Type B pancreatic cell (in vitro differentiated cells): Measurements from ENCODE around the gene ITPR3. TPM values are rescaled to one million over a fixed set of nuclear protein-coding genes. Genes with fewer than 3 reads are reported as not detected.
A peak's percentile ranks its signal among the peaks of the same experiment; 100 is the strongest.

Source experiments
- DNase-seq: peaks from one replicate; pipeline ENCODE4 v3.0.0; 2021; ENCODE audit warnings: mixed read lengths; ENCODE audit not compliant: unreplicated experiment; ENCODE audit errors: extremely low spot score
- H3K27ac Mint-ChIP-seq: 2 replicates; pipeline ENCODE4 v1.8.0; 2021; ENCODE audit warnings: mild to moderate bottlenecking, mixed read lengths
- H3K27me3 Mint-ChIP-seq: 2 replicates; pipeline ENCODE4 v1.8.0; 2021; ENCODE audit warnings: mixed read lengths
- H3K36me3 Mint-ChIP-seq: 2 replicates; pipeline ENCODE4 v1.8.0; 2021; ENCODE audit warnings: mixed read lengths
- H3K4me1 Mint-ChIP-seq: one replicate; pipeline ENCODE4 v1.8.0; 2021; ENCODE audit warnings: mixed read lengths; ENCODE audit not compliant: unreplicated experiment
- H3K4me3 Mint-ChIP-seq: 2 replicates; pipeline ENCODE4 v1.8.0; 2021; ENCODE audit warnings: mild to moderate bottlenecking, mixed read lengths
- H3K9me3 Mint-ChIP-seq: 2 replicates; pipeline ENCODE4 v1.8.0; 2021; ENCODE audit warnings: mixed read lengths
- total RNA-seq: library from RNA; stranded (reverse); gene quantifications from 2 replicates; pipeline ENCODE4 v1.2.1, GENCODE V29; 2021; ENCODE audit warnings: low replicate concordance
- TF ChIP-seq, protein P1 (sequence below): fragments of 200-600 bp; sonication (generic); conservative IDR thresholded peaks from 2 replicates; pipeline ENCODE4 v1.5.0; 2021; ENCODE audit warnings: antibody characterized with exemption, mild to moderate bottlenecking

Gene ITPR3
- total RNA-seq, 1 donor from 2014 or later, result 24.6 TPM

DNA sequence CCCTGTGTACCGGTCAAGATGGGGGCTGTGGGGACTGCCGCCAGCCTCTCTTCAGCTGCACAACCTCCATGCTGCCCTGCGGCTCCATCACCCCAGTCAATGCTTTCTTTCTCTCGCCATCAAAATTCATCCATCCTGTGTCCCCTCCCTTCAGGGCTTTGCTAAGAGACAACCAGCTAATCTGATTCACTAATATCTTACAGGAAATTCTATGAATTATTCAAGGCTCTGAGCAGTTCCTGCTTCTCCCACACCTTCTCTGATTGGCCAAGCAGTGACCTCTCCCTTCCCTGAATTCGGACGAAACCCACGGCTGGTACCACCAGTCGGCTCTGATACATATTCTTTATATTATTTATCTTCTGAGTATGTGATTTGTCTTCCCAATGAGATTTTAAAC lies 13.8 kb downstream of the ITPR3 start:
- no peak for DNase-seq
- Mint-ChIP-seq H3K9me3 (no peaks in the 10 kb centered on the region), H3K27ac (peak overlapping the region; percentile 93), H3K36me3 (peaks cover 3% of the 10 kb centered on the region), H3K27me3 (peaks cover 16% of the 10 kb centered on the region), H3K4me3 (peak overlapping the region; percentile 93), H3K4me1 (peaks cover 47% of the 10 kb centered on the region)
- TF ChIP-seq, protein P1, sequence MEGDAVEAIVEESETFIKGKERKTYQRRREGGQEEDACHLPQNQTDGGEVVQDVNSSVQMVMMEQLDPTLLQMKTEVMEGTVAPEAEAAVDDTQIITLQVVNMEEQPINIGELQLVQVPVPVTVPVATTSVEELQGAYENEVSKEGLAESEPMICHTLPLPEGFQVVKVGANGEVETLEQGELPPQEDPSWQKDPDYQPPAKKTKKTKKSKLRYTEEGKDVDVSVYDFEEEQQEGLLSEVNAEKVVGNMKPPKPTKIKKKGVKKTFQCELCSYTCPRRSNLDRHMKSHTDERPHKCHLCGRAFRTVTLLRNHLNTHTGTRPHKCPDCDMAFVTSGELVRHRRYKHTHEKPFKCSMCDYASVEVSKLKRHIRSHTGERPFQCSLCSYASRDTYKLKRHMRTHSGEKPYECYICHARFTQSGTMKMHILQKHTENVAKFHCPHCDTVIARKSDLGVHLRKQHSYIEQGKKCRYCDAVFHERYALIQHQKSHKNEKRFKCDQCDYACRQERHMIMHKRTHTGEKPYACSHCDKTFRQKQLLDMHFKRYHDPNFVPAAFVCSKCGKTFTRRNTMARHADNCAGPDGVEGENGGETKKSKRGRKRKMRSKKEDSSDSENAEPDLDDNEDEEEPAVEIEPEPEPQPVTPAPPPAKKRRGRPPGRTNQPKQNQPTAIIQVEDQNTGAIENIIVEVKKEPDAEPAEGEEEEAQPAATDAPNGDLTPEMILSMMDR, result no peak

DNA sequence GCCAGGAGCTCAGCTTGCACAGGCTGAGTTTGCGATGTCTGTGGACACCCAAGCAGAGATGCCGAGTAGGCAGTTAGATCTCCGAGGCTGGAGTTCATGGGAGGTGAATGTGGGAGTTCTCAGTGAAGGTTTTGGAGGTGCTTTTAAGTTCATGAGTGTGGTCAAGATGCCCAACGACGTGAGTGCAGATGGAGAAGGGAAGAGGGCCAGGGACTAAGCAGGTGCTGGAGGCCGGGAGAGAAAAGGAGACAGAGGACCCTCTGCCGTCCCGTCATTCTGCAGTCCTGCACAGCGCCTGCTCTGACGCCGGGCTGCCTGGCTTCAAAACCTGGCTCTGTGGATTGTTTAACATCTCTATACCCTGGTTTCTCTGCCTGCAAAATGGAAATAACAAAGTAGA lies 15.5 kb downstream of the ITPR3 start:
- DNase-seq, result no peak
- H3K27me3 Mint-ChIP-seq, result peaks cover 16% of the 10 kb centered on the region
- H3K36me3 Mint-ChIP-seq, result peaks cover 3% of the 10 kb centered on the region
- H3K4me1 Mint-ChIP-seq, result peaks cover 39% of the 10 kb centered on the region
- H3K4me3 Mint-ChIP-seq, result no peak overlapping the region
- H3K9me3 Mint-ChIP-seq, result no peaks in the 10 kb centered on the region
- H3K27ac Mint-ChIP-seq, result no peak overlapping the region
- TF ChIP-seq, protein P1, result no peak

DNA sequence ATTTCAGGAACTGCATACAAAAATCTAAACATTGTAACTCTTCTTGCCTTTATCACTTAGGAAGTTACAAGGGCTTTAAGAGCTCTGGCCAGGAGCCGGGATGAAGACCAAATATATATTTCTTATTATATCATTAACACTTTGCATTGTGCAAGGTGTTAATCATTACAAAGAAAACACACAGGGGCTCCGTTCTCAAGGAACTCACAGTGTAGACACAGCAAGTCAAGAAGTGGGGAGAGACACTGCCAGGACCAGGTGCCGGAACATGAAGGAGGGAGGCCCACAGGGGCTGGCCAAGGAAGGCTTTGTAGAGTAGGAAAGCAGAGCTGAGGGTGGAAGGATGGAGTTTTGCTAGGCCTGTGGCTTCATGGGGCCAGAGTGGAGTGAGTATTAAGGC lies 17.4 kb downstream of the ITPR3 start:
- peaks cover 3% of the 10 kb centered on the region for H3K36me3 Mint-ChIP-seq
- no peak overlapping the region for H3K27ac Mint-ChIP-seq
- H3K4me3 Mint-ChIP-seq, result no peak overlapping the region
- DNase-seq, result no peak
- peaks cover 13% of the 10 kb centered on the region for H3K27me3 Mint-ChIP-seq
- peaks cover 37% of the 10 kb centered on the region for H3K4me1 Mint-ChIP-seq
- TF ChIP-seq, protein P1, result no peak
- H3K9me3 Mint-ChIP-seq, result no peaks in the 10 kb centered on the region

DNA sequence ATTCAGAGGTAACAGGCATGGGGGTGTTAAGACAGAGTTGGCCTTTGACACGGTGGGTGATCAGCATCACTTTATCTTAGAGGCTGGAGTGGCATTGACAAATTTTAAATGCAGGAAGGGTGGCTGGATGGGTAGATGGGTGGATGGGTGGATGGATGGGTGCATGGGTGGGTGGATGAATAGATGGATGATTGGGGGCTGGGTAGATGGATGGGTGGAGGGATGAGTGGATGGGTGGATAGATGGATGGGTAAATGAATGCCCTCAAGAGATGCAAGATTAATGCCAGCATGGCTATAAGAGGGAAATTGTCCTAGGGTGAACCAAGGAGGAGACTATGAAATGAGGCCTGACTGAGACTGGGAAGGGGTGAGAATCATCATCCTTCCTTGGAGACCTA lies 18.4 kb downstream of the ITPR3 start:
- no peak overlapping the region for H3K27ac Mint-ChIP-seq
- no peaks in the 10 kb centered on the region for H3K36me3 Mint-ChIP-seq
- H3K4me1 Mint-ChIP-seq, result peaks cover 29% of the 10 kb centered on the region
- TF ChIP-seq, protein P1, result no peak
- H3K9me3 Mint-ChIP-seq, result no peaks in the 10 kb centered on the region
- peaks cover 5% of the 10 kb centered on the region for H3K27me3 Mint-ChIP-seq
- H3K4me3 Mint-ChIP-seq, result no peak overlapping the region
- no peak for DNase-seq

DNA sequence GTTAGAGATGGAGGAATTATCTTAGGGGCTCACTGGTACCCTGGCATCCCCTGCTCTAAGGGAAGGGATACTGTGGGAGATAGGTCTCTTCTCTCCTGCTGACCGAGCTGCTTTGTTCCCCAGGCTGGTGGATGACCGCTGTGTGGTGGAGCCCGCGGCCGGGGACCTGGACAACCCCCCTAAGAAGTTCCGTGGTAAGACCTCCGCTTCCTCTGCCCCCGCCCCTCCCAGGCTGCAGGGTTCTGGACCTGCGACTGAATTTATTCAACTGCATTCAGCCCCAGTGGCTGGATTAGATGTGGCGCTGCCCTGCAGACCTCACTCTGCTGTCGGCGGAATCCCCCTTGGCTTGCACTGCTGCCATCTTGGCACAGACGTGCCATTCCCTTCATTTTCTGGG lies 19.2 kb downstream of the ITPR3 start:
- no peak for DNase-seq

More for the DNA sequence above, 19.2 kb downstream of the ITPR3 start:
- H3K4me1 Mint-ChIP-seq, result peaks cover 22% of the 10 kb centered on the region
- no peaks in the 10 kb centered on the region for H3K36me3 Mint-ChIP-seq
- H3K4me3 Mint-ChIP-seq, result no peak overlapping the region
- H3K27ac Mint-ChIP-seq, result peak overlapping the region; percentile 29
- TF ChIP-seq, protein P1, result no peak
- peaks cover 2% of the 10 kb centered on the region for H3K27me3 Mint-ChIP-seq
- no peaks in the 10 kb centered on the region for H3K9me3 Mint-ChIP-seq
